Loucy (cell line): ENCODE data around the gene FAM240A.

Experiments used
- CTCF ChIP-seq: fragments of 200-600 bp; sonication (generic); conservative IDR thresholded peaks from 2 replicates; pipeline ENCODE4 v1.5.1; 2014; ENCODE audit warnings: mild to moderate bottlenecking, antibody characterized with exemption, low read length
- EZH2phosphoT487 ChIP-seq: fragments of 200-600 bp; IDR thresholded peaks from 2 replicates; pipeline ENCODE4 v1.6.1; 2018; ENCODE audit warnings: antibody characterized with exemption, mild to moderate bottlenecking, moderate library complexity, borderline replicate concordance

GRCh38 chr3:46634856-46635255 is 22.5 kb downstream of the FAM240A start:
- TF ChIP-seq CTCF = no peak
- TF ChIP-seq EZH2phosphoT487 = no peak
